T47D (cell line): ENCODE data around the gene ECEL1.
"Not testable (repeated sequence)": the region's sequence is repeated elsewhere in the genome, so short reads cannot be mapped to it uniquely, and the experiment has no call there.

ENCODE experiments used
- DNase-seq, 2 experiments: peaks; one replicate each; pipeline versions ENCODE4 v3.0.0 to v3.0.0-alpha.2; 2011 to 2012; ENCODE audit warnings: low read depth in 1 of 2, low spot score in 1 of 2
- JUND ChIP-seq: IDR thresholded peaks from 2 replicates; pipeline ENCODE4 v1.6.1; 2012; ENCODE audit warnings: low read depth
- in situ Hi-C: cut with HindIII; loops from 2 replicates; pipeline ENCODE4 v1.10.0; 2016; ENCODE audit warnings: low sequenced_read_pairs, low pct_unique_long_range_greater_than_20kb

Gene ECEL1

GRCh38 chr2:232454630-232455029 is 33.0 kb downstream of the ECEL1 start:
- TF ChIP-seq JUND: no peak
- DNase-seq: no peak
- in situ Hi-C loops: no loop called here

DNA sequence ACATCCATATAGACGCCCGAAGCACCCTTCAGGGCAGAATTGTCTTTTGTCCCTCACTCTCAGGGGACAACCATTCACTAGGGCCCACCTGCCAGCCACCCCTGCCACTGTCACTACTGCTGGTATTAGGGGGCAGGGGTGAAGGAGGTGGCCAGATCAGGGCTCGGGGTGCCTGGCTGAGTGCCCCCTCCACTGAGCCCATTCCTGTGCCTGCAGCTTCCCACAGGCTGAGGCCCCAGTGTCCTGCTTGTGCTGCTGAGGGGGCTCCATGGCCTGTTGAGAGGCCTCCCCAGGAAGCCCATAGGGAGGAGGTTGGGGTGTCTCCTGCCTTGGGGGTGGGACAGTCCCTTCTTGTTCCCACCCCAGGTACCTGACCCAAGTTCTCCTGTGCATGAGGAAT is 36.0 kb downstream of the ECEL1 start:
- DNase-seq, in situ Hi-C loops: not testable (repeated sequence)

- no peak for DNase-seq
- in situ Hi-C loops: no loop called here
Measured at GRCh38 chr2:232449964-232450363, 37.7 kb downstream of the ECEL1 start.

DNA sequence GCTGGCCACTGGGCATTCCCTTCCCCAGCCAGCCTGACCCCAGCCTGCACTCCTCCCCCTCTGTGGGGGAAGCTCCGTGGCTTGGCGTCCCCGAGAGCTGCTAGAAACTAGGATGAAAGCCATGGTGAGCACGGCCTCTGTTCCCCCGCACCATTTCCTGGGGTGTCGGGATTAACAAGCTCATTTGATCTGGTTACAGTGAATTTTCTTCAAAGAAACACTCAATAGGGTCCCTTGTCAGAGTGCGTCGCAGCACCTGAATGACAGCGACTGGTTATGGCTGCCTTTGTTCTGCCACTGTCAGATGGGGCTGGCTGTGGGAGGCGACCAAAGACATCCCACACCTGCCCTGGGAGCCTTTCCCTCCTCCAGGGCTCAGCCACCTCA is 39.3 kb downstream of the ECEL1 start:
- DNase-seq: no peak
- in situ Hi-C loops: no loop called here
- no peak for TF ChIP-seq JUND

More at GRCh38 chr2:232449964-232450363, 37.7 kb downstream of the ECEL1 start:
- no peak for TF ChIP-seq JUND

DNA sequence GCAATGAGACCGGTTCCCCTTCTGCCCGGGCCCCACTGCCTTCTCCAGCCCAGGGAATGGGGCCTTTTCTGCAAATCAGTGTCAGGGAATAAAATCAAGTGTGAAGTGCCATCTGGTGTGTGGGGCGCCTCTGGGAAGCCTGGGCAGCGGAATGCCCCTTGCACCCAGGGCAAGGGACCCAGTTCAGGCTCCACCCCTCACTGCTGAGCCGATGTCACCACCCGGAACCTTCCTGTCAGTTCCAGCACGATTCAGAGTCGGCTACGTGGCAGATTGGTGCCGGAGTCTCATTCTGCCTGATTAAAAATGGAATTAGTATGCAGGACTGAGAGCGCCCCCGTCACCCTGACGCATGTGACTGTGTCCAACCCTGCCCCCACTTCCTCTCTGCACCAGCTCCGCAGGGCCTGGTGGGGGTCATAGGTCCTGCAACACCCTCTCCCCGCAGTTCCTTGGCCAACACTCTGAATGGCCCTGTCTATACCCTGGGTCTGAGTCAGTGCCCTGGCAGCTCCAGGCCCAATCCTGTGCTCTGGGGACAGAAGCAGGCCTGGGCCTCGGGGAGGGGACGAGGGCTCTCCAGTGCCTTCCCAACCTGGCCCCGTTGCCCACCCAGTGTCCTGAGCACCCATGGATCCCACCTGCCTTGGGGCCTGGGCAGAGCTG is 39.9 kb downstream of the ECEL1 start:
- DNase-seq: no peak
- TF ChIP-seq JUND: no peak
- in situ Hi-C loops: no loop called here

DNA sequence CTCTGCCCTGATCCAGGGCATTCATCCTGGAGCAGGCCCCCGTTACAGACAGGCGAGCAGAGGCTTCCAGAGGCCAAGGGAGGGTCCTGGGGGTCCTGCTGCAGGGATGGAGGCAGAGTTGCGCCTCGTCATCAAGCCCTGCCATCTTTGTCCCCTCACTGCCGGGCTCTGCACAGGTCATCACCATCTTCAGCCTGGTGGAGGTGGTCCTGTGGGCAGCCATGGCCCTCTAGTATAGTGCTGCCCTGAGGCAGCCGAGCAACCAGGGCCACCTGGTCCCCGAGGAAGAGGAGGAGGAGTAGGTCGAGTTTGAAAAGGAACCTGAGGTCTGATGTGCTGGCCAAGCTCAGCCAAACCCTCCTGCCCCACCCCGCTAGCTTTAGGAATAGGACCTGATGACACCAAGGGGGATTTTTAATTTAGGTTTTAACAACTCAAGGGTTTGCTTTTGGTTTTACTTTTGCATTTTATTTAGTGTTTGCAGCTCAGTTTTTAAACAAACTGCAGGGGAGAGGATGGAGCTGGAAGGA is 40.5 kb downstream of the ECEL1 start:
- no peak for DNase-seq
- in situ Hi-C loops: no loop called here
- TF ChIP-seq JUND: no peak

- in situ Hi-C loops, DNase-seq: not testable (repeated sequence)
Measured at GRCh38 chr2:232446266-232446777, 41.3 kb downstream of the ECEL1 start.

DNA sequence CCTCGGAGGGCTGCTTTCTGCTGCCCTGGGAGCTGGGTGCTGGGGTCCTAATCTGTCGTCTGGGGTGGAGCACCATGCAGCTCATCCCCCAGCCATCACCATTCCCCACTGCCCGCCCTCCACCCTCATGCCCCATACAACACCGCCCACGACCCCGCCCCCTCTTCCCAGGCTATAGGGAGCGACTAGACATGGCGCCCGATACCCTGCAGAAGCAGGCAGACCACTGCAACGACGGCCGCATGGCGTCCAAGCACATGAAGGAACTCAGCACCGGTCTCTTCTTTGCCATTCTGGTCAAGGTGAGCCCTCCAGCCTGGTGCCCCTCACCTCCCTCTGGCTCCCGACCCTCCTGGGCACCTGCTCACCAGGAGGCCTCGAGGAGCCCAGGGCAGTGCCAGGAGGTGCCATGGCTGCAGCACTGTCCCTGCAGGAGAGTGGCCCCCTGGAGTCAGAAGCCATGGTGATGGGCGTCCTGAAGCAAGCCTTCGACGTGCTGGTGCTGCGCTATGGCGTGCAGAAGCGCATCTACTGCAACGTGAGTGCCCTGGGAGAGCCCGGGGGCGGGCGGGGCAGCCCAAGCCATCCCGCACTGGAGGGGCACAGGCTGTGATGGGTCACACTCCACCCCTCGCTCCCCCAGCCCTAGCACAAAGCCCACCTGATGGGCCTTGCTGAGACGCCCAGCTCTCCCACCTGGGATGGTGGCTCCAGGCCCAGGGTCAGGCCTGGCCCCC is 42.3 kb downstream of the ECEL1 start:
- in situ Hi-C loops, DNase-seq: not testable (repeated sequence)

DNA sequence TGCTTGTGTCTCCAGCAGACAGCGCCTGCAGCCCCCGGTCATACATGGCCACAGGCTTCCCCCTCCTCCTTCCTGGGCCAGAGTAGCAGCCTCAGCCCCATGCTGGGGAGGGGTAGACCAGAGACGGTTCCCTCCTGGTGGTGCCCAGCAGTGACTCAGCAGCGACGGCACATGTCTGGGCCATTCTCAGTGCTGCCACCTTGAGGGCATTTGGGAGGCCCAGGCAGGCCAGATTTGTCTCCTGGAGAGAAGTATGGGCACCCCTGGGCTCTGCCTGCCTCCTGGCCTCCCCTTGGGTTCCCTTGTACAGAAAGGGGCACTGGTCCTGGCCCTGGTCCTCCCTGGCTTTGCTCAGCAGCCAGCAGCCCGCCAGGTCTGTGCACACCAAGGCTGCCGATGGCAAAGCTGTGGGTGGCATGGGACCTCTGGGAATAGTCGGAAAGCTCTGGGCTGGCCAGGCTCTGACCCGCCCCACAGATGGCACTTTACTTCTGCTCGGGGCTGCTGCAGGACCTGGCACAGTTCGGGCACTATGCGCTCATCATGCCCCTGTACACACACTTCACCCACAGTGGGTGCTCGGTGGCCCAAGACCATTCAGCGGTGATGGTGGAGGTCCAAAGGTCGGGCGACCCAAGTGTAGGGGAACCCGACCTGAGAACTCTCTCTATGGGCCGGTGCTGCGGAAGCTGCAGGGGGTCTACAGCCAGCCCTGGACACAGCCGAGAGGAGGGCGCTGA is 43.1 kb downstream of the ECEL1 start:
- in situ Hi-C loops: no loop called here
- TF ChIP-seq JUND: no peak
- peak; percentile 39 to 66 for DNase-seq

DNA sequence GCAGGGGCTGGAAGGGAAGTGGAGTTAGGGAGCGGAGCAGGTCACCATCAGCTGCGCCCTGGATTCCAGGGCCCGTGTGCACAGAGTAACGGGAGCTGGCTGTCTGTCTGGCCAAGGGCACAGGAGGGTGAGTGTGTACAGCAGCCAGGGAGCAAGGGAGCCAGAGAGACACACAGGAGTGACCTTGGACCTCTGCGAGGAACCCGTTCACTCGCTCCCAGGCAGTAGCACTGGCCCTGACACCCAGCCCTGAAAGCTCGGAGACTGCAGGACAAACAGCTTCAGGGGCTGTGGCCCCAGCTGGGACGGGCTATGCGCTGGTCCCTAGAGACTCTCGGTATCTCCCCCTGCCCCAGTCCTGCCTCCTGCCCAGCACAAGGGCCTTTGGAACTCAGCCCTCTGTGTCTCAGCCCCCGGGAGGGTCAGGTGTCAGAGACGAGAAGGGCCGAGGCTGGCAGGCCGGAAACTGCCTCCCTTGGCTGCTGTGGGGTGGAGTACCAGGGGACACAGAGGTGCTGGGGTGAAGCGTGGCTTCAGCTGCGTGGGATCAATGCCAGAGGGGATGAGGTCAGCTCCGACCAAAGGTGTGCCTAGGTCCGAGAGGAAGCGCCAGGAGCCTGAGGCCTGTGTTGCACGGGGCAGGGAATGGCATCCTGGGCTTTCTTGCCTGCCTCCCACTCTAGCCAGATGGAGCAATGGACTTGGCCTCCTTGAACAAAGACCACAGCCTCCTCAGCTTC is 43.8 kb downstream of the ECEL1 start:
- in situ Hi-C loops, DNase-seq: not testable (repeated sequence)

DNA sequence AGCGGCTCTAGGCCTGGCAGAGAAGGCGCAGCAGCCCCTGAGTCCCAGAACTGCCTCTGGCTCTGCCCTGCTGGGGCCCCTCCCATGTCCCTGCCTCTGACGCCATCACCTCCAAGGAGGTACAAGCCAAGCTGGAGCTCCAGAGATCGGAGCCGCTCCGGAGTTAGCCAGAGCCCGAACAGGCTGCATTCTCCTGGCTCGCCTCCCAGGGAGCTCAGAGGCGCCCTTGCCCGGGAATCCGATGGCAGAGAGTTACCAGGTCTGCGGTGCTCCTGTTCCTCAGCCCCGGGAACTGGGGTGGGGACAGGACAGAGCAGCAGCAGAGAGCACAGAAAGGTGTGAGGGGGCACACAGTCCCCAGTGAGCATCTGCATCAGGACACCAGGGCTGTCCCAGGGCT is 44.6 kb downstream of the ECEL1 start:
- DNase-seq, in situ Hi-C loops: not testable (repeated sequence)

GRCh38 chr2:232442431-232442830 is 45.2 kb downstream of the ECEL1 start:
- in situ Hi-C loops: not testable (repeated sequence)

GRCh38 chr2:232441922-232442321 is 45.7 kb downstream of the ECEL1 start:
- in situ Hi-C loops, DNase-seq: not testable (repeated sequence)

More at GRCh38 chr2:232442431-232442830, 45.2 kb downstream of the ECEL1 start:
- DNase-seq: not testable (repeated sequence)
